GM18517 (cell line): ENCODE results near the gene CAMTA1.

ENCODE experiments used
- ATAC-seq: cut with Tn5 transposase; IDR thresholded peaks from one replicate; pipeline ENCODE4 v1.9.1; 2021; ENCODE audit warnings: mild to moderate bottlenecking, moderate library complexity; ENCODE audit not compliant: unreplicated experiment

CAMTA1 gene

DNA sequence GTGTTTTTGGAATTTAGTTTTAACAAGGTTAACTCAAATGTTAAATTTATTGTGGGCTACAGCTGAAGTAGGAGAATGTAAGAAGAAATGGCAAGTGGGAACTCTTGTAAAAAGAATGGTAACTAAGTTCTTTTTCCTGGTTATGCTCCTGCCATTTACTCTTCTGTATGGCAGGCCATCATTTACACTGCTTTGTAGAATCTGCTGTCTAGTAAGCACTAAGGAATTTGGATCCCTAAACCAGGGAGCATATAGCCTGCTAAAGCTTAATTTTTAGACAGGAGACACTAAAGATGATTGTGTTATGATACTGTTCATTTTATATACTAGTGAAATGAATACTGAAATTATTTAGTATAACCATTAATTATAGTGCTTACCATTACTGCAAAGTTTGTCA lies 85.3 kb downstream of the CAMTA1 start:
- ATAC-seq = no peak

DNA sequence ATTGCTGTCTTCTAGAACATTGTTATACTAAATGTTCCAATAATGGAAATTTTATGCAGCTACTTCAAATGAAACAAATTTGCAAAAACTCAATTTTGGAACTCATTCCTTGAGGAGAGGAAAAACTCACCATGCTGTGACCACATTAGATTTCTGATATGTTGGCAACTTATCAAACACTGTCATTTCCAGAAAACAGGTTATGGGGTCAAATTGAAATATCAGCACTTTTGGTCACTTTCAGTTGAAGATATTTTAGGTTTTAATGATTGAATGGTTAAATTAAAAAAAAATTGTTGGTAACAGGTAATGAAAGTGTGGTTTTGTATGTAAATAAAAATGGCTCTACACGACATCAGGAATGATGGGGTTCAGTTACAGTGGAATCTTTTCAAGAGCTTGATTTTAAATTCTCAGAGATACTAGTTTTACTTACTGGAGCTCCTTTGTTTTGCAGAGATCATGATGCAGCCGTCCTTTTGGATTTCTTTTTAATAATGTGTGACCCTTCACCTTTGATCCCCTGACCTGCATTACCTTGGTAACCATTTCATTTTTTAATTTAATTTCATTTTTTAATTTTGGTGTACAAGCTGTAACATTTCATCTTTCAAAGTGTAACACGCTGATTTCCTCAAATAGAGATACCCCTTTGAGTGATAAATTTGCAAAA lies 86.2 kb downstream of the CAMTA1 start:
- ATAC-seq = no peak

DNA sequence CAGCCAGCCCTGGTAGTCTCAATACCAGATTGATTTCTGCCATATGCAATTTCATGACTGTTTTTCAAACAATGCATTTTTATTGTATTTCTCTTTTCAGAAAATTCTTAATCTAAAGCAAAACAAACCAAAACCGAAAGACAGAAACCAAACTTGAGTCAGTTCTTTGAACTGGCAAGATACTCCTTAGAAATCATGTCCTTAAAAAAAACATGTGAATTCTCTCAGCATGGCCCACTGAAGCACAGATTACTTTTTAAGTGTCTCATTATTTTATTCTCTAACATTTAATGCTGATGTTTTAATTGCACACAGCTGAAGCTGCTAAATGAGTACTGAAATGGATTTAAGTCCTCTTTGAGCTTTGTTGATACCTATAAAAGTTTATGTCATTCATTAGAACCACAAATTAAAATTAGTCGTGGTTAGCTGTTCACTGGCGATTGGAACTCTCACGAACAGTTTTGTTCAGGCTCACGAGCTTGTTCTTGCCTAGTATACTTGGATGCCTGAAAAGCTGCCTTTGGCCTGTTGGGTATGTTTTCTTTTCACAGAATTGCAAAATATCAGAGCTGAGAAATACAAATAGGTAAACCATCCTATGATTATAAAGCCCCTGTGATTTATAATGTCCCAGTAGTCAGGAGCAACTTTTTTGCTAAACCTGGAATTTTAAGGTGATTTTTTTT lies 87.5 kb downstream of the CAMTA1 start:
- ATAC-seq = no peak

DNA sequence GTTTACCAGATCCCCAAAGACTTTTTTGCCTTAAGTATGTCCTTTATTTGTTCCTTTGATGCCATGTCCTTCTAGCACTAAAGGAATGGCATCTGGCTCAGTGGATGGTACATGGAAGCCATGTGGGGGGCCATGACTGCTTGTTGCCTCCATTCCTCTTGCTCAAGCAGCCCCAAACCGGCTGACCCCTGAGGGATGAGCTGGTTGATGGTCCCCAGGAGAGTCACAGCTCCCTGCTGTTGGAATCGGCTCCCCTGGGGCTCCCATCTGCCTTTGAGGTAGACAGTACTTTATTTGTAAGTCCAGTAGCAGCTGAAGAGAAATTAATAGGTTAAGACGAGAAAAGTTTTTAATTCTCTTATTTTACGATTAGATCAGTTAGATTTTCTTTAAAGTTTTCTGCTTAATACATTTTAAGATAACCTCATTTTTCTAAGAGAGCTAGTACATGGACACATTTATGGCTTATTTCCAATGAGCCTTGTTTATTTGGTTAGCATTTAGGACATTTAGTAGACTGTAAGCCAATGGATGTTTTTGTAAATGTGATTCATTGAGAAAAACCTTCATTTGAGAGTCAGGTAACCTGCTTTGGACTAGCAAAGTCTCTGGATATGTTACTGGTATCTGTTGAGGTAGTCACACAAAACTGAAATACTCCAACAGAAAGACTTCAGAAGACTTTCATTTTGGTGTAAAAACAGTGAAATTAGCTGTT lies 88.2 kb downstream of the CAMTA1 start:
- no peak for ATAC-seq

DNA sequence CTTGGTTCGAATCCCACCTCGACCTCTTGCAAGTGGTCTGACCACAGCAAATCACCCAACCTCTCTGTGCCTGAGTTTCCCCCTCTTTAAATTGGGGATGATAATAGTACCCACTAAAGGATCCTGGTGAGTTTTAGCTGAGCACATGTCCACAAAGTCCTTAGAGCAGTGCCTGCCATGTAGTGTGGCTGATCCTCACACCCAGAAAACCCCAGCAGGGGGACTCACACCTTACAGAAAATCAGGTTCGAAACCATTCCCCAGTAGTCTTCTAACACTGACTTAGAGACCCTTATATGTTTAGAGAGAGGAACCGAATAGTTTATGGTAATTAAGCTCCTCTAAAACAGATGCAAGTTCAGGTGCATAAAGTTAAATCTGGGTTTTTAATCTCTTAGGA lies 89.0 kb downstream of the CAMTA1 start:
- no peak for ATAC-seq

DNA sequence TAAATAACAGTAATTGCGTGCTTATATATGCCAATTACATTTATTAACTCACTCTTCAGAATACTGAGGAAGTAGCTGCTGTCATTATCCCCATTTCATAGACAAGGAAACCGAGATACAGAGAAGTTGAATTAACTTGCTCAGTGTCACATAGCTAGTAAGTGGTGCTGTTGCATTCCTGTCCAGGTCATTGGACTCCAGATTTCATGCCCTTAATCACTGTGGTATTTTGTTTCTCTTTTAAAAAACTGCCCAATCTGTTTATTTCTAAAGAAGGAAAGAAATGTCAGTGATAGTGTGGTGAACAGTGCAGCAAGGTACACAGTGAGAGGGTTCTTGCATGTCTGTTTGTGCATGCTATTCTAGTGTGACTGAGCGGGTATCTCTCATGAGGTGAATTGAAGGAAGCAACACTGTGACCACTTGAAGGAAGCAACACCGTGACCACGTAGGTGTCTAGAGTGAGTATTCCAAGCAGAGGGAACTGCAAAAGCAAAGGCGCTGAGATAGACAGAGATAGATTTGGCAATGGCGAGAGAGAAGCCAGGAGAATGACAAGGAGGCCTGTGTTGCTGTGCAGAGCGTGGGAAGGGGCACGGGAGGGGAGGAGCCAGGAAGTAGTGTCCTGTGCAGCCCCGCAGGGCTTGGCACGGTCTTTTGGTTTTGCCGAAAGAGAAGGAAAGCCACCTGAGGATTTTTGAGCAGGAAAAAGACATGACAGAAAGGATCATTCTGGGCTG lies 95.9 kb downstream of the CAMTA1 start:
- ATAC-seq = no peak

DNA sequence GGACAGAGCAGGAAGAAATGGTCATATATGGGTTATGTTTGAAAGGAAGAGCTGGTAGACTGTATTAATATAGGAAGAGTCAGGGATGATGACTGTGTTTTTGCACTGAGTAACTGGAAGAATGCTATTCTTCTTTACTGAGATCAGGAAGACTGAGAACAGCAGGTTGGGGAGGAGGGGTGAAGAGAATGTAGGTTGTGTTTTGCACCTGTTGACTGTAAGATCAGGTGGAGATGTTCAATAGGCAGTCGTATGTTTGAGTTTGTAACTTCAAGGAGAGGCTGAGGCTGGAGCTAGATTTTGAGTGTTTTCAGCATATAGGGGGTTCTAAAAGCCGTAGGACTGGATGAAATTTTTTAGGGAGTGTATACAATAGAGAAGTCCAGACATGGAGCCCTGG lies 97.2 kb downstream of the CAMTA1 start:
- ATAC-seq = no peak

DNA sequence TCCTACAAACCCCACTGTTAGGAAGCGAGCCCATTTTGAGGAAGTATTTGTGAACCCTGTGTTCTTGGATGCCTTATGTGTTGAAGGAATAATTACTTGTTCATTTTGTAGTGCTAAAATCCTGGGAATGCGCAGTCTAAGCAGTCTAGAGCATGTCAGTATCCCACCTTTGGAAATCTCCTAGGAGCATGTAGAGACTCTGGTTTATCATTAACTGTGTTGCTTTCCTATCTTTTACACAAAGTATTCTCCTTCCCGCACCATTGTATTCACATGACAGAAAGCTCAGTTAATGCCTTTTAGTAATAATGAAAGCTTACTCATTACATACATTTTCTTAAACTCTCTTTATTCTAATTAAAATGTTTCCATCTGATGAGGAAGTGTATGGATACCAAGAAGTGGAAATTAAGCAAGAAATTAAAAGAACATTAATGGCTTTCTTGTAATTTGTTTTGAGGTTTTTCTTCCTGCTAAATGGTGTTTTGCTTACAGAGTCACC lies 99.4 kb downstream of the CAMTA1 start:
- ATAC-seq = no peak

DNA sequence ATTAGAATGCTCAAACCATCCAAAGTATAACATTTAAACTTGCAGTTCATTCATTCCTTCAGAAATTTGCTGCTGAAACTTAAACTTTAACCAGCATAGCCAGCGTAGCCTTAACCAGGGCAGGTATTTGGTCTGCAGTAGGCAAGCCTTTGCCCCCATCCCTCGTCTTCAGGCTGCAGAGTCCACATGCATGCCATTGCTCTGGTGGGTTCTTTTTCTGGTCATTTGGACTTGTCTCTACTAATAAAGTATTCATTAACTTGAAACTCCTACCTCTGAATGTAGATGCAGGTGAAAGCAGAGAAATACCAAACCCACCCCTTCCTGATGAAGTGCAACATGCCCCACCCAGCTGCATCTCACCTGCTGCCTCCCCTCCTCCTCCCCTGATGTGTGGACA lies 100.2 kb downstream of the CAMTA1 start:
- no peak for ATAC-seq

DNA sequence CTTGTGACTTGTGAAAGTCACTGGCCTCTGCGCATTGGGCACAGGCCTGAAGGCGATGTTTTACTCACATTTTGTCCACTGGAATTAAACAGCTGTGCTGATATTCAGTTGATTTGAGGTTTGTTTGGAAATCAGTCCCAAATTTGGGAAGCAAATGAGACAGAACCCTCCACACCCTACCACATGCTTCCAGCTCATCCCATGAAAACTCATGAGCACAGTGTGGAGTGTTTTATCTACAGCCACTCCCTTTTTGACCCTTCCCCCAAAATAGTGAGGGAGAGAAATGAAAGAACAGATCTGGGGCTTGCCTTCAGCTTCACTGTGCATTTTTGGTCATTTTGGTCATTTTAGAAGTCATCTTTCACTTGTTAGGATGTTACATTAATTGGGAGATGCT lies 101.3 kb downstream of the CAMTA1 start:
- ATAC-seq = no peak

DNA sequence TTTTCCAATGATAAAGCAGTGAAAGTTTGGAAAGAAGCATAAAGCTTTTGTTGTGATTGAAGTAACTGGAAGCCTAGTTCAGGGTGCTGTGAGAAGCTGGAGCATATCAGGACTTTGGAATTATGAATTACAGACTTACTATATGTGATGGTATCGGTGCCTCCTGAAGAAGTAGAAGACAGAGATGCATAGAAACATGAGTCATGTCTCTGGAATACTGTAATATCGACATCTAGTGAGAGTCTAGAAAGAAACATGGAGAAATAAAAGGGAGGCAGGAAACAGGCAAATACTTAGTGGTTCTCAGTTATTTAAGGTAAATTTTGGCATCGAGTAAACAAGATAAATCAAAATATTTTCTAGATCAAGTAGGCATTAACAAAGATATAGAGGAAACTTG lies 103.0 kb downstream of the CAMTA1 start:
- ATAC-seq = no peak

DNA sequence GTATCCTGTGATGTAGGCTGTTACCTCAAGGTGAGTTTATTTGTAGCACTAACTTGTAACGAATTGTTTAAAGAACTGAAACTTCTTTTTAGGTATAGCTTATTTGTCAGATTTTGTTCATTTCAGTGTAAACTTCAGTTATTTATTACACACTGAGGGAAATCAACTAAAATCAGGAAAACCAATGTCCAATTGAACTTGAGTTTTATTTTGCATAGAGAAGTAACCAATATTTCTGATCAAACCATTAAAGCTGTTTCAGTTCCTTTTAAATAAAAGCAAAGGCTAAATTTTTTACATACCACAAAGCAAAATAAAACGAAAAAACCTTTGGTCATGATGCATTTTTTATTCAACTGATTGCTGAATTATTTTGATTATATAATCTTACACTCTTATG lies 103.6 kb downstream of the CAMTA1 start:
- ATAC-seq = no peak

DNA sequence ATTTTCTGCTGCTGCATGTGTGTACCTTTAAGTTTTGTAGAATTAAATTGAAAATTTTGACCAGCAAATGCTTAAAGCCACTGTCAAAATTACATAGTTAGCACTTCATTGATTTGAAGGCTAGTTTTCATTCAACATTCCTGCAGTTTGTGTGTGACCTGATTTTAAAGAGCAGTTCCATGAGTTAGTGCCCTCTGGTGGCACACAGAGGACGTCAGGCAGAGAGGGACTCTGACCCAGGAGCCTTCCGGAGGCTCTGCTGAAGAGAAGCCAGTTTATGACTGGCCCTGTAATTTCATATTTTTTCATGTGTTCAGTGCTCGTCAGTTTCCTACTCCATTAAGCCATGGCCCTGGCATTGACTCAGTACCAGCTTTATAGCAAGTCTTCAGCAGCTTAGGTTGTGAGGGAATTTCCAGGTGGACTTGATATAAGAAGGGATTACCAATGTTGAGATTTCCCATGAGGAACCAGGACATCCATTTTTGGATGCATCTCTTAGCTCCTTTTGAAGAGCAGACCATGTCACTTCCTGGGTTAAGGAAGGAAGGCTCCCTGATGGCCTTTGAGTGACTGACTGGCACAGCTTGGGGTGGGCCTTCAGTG lies 104.7 kb downstream of the CAMTA1 start:
- no peak for ATAC-seq

DNA sequence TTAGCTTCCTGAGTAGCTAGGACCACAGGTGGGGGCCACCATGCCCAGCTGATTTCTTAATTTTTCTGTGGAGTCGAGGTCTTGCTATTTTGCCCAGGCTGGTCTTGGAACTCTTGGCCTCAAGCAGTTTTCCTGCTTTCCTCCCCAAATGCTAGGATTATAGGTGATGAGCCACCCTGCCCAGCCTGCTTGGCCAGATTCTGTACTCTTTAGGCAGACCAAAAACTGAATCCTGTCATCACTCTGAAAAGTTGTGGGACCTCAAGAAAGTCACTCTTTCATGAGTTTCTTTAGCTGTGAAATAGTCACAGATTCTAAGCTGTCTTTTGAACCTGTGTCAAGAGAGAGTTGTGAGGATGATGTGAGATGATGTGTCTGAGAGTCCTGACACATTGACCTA lies 105.4 kb downstream of the CAMTA1 start:
- no peak for ATAC-seq

DNA sequence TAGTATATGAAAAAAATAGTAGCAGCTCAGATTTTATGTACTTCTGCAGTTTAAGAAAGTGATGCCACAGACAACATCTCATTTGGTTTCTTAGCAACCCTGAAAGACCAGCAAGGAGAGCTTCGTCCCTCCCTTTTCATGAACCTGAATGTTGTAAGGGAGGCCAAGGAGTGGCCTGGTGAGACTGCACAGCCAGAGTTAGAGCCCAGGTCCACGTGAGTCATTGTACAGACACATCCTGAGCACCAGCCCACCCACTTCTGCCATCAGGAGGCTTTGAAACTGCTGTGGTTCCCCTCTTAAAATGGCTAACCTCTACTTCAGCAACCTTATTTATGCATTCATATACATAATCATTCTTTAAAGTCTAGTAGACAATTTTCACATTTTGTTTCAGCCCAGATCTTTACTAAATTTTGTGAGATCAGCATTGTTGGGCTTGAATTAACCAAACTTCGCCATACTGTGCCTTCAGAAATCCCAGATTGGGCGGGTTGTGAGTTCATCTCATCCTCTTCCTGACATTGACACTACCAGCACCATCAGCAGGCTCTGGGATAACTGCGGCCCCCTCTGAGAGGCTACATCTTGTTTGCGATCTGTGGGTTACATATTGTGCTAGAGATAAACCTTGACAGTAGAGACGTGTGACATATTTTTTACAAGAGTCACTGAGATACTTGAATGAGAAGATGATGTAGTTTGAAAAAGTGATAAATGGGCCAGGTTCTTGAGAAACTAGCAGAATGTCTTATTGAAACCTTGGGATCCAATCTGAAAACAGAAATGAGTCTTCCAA lies 106.7 kb downstream of the CAMTA1 start:
- no peak for ATAC-seq

DNA sequence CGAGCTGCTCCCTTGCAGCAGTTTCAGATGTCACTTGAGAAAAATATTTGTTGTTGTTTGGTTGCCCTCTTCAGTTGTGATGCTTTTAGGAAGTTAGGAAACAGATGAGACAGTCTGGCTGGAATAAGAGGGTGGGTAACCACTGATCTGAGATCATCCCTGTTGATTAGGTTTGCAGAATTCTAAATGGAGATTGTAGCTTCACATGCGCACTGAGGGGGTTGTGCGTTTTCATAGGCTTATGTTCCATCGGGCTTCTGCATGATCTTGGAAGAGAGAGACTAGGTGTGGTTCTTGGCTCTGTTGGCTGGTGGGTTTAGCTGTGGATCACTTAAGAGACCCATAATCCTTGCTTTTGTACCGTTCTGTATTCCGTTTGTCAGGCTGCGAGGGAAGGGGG lies 108.1 kb downstream of the CAMTA1 start:
- ATAC-seq = no peak

DNA sequence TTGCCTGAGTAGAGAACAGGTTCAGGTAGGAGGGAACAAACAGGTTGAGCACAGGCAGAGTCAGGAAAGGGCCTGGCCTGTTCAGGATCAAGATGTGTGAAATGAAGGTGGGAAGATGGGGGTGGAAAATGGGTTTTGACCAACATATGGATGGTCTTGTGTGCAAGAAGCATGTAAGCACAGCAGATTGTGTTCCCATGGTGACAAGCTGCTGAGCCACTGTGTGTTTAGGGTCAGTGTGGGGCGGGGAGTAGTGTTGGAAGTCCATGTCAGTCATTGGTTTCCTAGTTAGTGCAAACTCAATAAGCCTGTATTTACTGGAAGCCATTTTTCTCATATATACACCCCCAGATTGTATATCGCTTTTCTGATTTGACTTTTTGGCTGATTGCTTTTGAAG lies 111.9 kb downstream of the CAMTA1 start:
- no peak for ATAC-seq

DNA sequence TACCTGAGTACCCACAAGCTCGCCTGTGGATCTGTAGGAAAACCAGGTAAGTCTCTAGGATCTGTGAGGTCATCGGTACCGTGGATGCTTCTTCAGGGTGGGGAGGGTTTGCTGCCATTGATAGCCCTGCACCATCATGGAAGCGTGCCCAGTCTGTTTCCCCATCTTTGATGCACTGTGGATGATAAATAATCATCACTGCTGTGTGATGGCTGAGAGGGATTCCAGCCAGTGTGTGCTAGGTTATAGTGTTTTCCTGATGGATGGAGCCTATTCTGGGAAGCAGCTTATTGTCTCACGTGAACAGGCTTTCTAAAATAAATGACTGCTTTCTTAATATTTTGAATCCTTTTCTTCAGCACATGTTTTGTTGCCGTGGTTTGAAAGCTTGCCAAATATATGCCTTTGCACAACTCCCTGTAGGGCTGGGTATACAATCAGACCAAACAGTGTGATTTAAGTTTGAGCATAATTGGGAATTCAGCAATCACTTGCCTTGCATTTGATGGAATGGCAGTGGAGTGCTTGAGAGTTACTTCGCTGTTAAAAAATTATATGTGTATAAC lies 113.8 kb downstream of the CAMTA1 start:
- ATAC-seq = no peak

DNA sequence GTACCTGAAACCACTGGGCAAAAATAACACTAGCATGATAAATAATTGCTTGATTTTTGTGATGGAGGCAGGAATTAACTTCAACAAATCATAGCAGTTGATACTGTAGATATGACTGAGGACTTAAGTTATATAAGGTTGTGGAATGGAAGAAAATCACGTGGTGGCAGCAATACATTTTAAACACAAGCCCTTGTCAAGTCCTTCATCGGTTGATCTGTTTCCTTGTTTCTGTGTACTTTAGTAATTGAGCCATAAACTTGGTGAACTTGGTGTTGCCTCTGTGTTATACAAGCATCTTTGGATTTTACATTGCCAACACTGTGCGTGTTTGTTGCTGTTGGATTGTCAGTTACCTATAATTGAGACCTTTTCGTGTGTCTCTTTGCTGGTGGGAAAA lies 114.4 kb downstream of the CAMTA1 start:
- no peak for ATAC-seq

DNA sequence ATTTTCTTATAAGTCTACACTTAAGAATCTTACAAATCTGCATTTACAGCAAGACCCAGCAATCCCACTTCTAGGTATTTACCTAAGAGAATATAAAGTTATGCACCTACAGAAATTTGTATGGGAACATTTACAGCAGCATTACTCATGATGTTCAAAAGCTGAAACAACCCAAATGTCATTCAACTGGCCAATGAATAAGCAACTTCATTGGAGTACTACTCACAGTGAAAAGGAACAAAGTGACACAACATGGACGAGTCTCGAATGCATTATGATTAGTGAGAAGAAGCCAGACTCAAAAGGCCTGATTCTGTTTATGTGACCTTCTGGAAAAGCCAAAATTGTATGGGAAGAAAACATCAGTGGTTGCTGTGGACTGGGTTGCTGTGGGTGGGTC lies 116.9 kb downstream of the CAMTA1 start:
- no peak for ATAC-seq
